ENCODE data around the gene OR2AG2.

The OR2AG2 gene

DNA sequence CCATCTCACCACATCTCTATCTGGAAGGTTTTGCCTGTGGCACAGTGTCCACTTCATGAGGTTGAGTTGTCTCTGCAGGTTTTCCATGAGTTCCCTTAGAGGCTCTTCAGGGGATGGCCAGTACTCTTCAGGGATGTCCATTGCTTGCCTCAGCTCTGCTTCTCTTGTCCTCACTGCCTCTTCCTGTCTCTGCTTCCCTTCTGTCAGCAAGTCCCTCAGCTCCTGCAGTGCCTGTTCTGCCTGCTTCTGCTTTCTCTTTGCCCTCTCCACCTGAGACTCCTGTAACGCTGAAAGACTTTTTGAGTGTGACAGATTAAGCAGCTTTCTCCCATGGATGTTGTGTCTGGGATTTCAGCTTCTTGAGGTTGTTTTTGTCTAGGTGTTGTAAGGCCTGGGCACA, 50.4 kb downstream of the OR2AG2 start:
- no peak overlapping the region for H3K4me3 ChIP-seq (ENCODE audit: low read depth, low read length)
- TF ChIP-seq CTCF (IDR thresholded peaks at IDR 0.05; ENCODE audit: low read depth, low read length, missing control alignments): no peak
- DNase-seq (ENCODE audit: low read depth): no peak
- in situ Hi-C loops (cut with HindIII; ENCODE audit: low sequenced_read_pairs): no loop called here

- no peak overlapping the region for H3K4me3 ChIP-seq (ENCODE audit: low read depth, low read length)
- no peak for DNase-seq (ENCODE audit: low read depth)
- in situ Hi-C loops (cut with HindIII; ENCODE audit: low sequenced_read_pairs): no loop called here
- TF ChIP-seq CTCF (IDR thresholded peaks at IDR 0.05; ENCODE audit: low read depth, low read length, missing control alignments): no peak
These were observed 52.2 kb downstream of the OR2AG2 start for GRCh38 chr11:6719576-6719975.

DNA sequence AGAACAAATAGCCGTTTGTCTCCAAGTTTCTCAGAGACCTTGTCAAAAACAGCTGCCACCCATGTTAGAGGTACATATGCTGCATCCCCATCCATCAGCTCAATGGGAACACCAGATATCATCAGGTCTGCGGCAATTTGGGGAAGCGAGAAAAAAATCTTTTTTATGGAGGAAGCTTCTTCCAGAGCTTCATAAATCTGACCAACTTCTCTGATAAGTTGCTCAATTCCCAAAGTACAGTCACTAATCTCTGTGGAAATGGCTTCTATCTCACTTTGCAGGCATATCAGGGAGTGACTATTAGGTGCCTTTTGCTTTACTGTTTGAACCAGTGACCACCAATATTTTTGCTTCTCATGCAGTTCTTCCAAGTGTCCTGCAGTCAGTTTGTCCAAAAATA, 54.4 kb downstream of the OR2AG2 start:
- H3K4me3 ChIP-seq (ENCODE audit: low read depth, low read length): no peak overlapping the region
- DNase-seq (ENCODE audit: low read depth): no peak
- in situ Hi-C loops (cut with HindIII; ENCODE audit: low sequenced_read_pairs): no loop called here
- no peak for TF ChIP-seq CTCF (IDR thresholded peaks at IDR 0.05; ENCODE audit: low read depth, low read length, missing control alignments)

Data from astrocyte of the cerebellum (primary cell).